ENCODE data around the gene SUGCT. TPM values are rescaled to one million over a fixed set of nuclear protein-coding genes. Genes with fewer than 3 reads are reported as not detected.

The SUGCT gene
- total RNA-seq, 3 donors from 2014 or later (not counting 1 experiment from before 2014, with no cell fraction given) = 0.40 to 0.59 TPM; not detected in 1

DNA sequence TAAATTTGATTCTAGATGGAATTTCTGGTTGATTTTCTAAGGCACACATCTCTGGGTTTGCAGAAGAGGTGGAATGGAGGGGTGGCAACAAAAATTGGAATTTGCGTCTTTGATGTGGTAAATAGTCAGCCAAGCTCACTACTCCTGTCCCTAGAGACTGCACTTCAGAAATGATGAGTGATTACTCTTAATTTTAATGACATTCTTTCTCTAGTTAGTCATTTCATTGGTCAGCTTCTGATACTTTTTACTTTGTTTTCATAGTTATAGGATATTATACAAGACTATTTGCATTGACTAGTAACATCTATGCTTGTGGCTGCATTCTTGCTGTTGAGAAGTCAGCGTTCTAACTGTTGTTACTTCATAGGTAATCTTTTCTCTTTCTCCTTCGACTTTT lies 658.3 kb downstream of the SUGCT start:
- Mint-ChIP-seq H3K27ac (no peak overlapping the region), H3K9me3 (peaks cover 0 to 9% of the 10 kb centered on the region in 2 donors), H3K27me3 (ENCODE audit: low read depth in 2 of 2) (no peaks in the 10 kb centered on the region), H3K36me3 (no peaks in the 10 kb centered on the region), H3K4me3 (no peak overlapping the region), H3K4me1 (no peaks in the 10 kb centered on the region)
- Histone ChIP-seq H3K36me3 (ENCODE audit: control insufficient read depth, insufficient read depth, low read length) (no peaks in the 10 kb centered on the region), H3K27me3 (ENCODE audit: control insufficient read depth, insufficient read depth, low read length) (no peaks in the 10 kb centered on the region), H3K9me3 (ENCODE audit: control insufficient read depth, insufficient read depth, low read length) (no peaks in the 10 kb centered on the region), H3K27ac (ENCODE audit: low read length) (no peak overlapping the region), H3K4me3 (ENCODE audit: low read length) (no peak overlapping the region), H3K4me1 (ENCODE audit: control insufficient read depth, insufficient read depth, low read length) (no peaks in the 10 kb centered on the region)
- WGBS (ENCODE audit: insufficient coverage) = 100% methylated on average over 2 of the region's 3 CpGs
- no peak for ATAC-seq
- DNase-seq = no peak
- TF ChIP-seq CTCF (IDR thresholded peaks at IDR 0.05) = no peak
- intact Hi-C loops (cut with micrococcal nuclease) = no loop called here

- Mint-ChIP-seq H3K9me3 (peaks cover 0 to 9% of the 10 kb centered on the region in 2 donors), H3K4me3 (no peak overlapping the region), H3K27me3 (ENCODE audit: low read depth in 2 of 2) (no peaks in the 10 kb centered on the region), H3K4me1 (no peaks in the 10 kb centered on the region), H3K36me3 (no peaks in the 10 kb centered on the region), H3K27ac (no peak overlapping the region)
- Histone ChIP-seq H3K4me3 (ENCODE audit: low read length) (no peak overlapping the region), H3K27me3 (ENCODE audit: control insufficient read depth, insufficient read depth, low read length) (no peaks in the 10 kb centered on the region), H3K27ac (ENCODE audit: low read length) (no peak overlapping the region), H3K36me3 (ENCODE audit: control insufficient read depth, insufficient read depth, low read length) (no peaks in the 10 kb centered on the region), H3K9me3 (ENCODE audit: control insufficient read depth, insufficient read depth, low read length) (no peaks in the 10 kb centered on the region), H3K4me1 (ENCODE audit: control insufficient read depth, insufficient read depth, low read length) (no peaks in the 10 kb centered on the region)
- WGBS (ENCODE audit: insufficient coverage) = 100% methylated on average over 1 of the region's 1 CpG
- TF ChIP-seq CTCF (IDR thresholded peaks at IDR 0.05) = no peak
- DNase-seq = no peak
- no peak for ATAC-seq
- intact Hi-C loops (cut with micrococcal nuclease) = no loop called here
Observed at GRCh38 chr7:40795607-40796006, 660.8 kb downstream of the SUGCT start.

GRCh38 chr7:40796723-40797122 lies 661.9 kb downstream of the SUGCT start:
- Histone ChIP-seq H3K27me3 (ENCODE audit: control insufficient read depth, insufficient read depth, low read length) (no peaks in the 10 kb centered on the region), H3K4me1 (ENCODE audit: control insufficient read depth, insufficient read depth, low read length) (no peaks in the 10 kb centered on the region), H3K27ac (ENCODE audit: low read length) (no peak overlapping the region), H3K4me3 (ENCODE audit: low read length) (no peak overlapping the region), H3K9me3 (ENCODE audit: control insufficient read depth, insufficient read depth, low read length) (no peaks in the 10 kb centered on the region), H3K36me3 (ENCODE audit: control insufficient read depth, insufficient read depth, low read length) (no peaks in the 10 kb centered on the region)
- 65% methylated on average over 1 of the region's 1 CpG for WGBS (ENCODE audit: insufficient coverage)
- Mint-ChIP-seq H3K4me3 (no peak overlapping the region), H3K27ac (no peak overlapping the region), H3K36me3 (no peaks in the 10 kb centered on the region), H3K27me3 (ENCODE audit: low read depth in 2 of 2) (no peaks in the 10 kb centered on the region), H3K4me1 (no peaks in the 10 kb centered on the region), H3K9me3 (peaks cover 0 to 8% of the 10 kb centered on the region in 2 donors)
- no peak for TF ChIP-seq CTCF (IDR thresholded peaks at IDR 0.05)
- ATAC-seq = no peak
- intact Hi-C loops (cut with micrococcal nuclease) = no loop called here
- DNase-seq = no peak

DNA sequence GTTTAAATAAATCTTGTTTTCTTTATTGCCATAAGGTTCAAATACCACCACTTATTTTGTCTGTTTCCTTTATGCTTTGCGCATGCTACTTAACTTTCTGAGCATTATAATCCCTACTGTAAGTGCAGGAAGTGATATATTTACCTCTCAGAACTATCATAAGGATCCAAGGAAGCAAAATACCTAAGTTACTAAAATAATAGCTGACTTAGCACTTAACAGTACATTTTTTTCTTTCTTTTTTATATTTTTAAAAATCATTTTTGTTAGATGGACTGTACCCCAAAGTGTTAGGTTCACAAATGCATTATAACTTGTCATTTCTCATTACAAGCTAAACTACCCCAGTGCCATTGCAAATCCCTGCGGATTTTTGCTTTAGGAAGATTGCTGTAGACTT lies 663.8 kb downstream of the SUGCT start:
- no peak overlapping the region for H3K4me3 Mint-ChIP-seq
- TF ChIP-seq CTCF (IDR thresholded peaks at IDR 0.05) = no peak
- no peaks in the 10 kb centered on the region for H3K9me3 ChIP-seq (ENCODE audit: control insufficient read depth, insufficient read depth, low read length)
- ATAC-seq (no peak), DNase-seq (no peak)
- H3K36me3 ChIP-seq (ENCODE audit: control insufficient read depth, insufficient read depth, low read length) = no peaks in the 10 kb centered on the region
- H3K4me3 ChIP-seq (ENCODE audit: low read length) = no peak overlapping the region
- H3K27me3 ChIP-seq (ENCODE audit: control insufficient read depth, insufficient read depth, low read length) = no peaks in the 10 kb centered on the region
- peaks cover 0 to 7% of the 10 kb centered on the region in 2 donors for H3K9me3 Mint-ChIP-seq
- H3K36me3 Mint-ChIP-seq = no peaks in the 10 kb centered on the region
- 82% methylated on average over 1 of the region's 2 CpGs for WGBS (ENCODE audit: insufficient coverage)
- no peaks in the 10 kb centered on the region for H3K4me1 ChIP-seq (ENCODE audit: control insufficient read depth, insufficient read depth, low read length)
- H3K27ac ChIP-seq (ENCODE audit: low read length) = no peak overlapping the region
- intact Hi-C loops (cut with micrococcal nuclease) = no loop called here
- no peaks in the 10 kb centered on the region for H3K27me3 Mint-ChIP-seq (ENCODE audit: low read depth in 2 of 2)
- H3K4me1 Mint-ChIP-seq = no peaks in the 10 kb centered on the region
- no peak overlapping the region for H3K27ac Mint-ChIP-seq
